ENCODE results near the gene RDH11. TPM values are rescaled to one million over a fixed set of nuclear protein-coding genes. Genes with fewer than 3 reads are reported as not detected.

Gene RDH11
- total and polyA plus RNA-seq, 2 donors (not counting 3 experiments of a cell fraction or from before 2014, with no cell fraction given) = 79.8 to 93.2 TPM

- no peaks in the 10 kb centered on the region for H3K36me3 ChIP-seq (ENCODE audit: control insufficient read depth in 2 of 2, extremely low read depth in 1 of 2, insufficient read depth in 2 of 2, low read length in 2 of 2)
- no TSS peak for BruUV-seq (replicated peaks)
- dilution Hi-C loops (cut with MboI; ENCODE audit: extremely low pct_ligation_motif_present, low sequenced_read_pairs) = no loop called here
- H3K27me3 ChIP-seq (ENCODE audit: control insufficient read depth in 2 of 2, insufficient read depth in 2 of 2, low read length in 2 of 2) = peaks cover 2 to 4% of the 10 kb centered on the region in 2 experiments
- no peaks in the 10 kb centered on the region for H4K20me1 ChIP-seq (replicated peaks; ENCODE audit: control insufficient read depth, extremely low read depth, insufficient read depth, low read length)
- H3K4me3 ChIP-seq (replicated peaks in 1 of 3; ENCODE audit: insufficient read depth in 1 of 3, low read depth in 1 of 3, low read length in 3 of 3) = no peak overlapping the region
- ChIA-PET CTCF (interaction anchor here (1.0 to 1.8 kb wide), 3 partner anchors 30 to 375 kb away, joined by 3 to 7 read pairs (median 5); partner anchors contain the start of gene ATP6V1D), POLR2A (no interaction called here)
- peak; percentile 62 for FAIRE-seq
- H3K9me3 ChIP-seq (replicated peaks; ENCODE audit: control insufficient read depth, insufficient read depth, low read length) = no peaks in the 10 kb centered on the region
- no peaks in the 10 kb centered on the region for H3K9me1 ChIP-seq (replicated peaks; ENCODE audit: control insufficient read depth, extremely low read depth, insufficient read depth, low read length)
- H3K79me2 ChIP-seq (ENCODE audit: control insufficient read depth, insufficient read depth, low read length) = no peaks in the 10 kb centered on the region
- H3K27ac ChIP-seq (ENCODE audit: insufficient read depth, low read depth, low read length) = no peak overlapping the region
- peak overlapping the region; percentile 79 for H2AFZ ChIP-seq (ENCODE audit: low read depth, low read length)
- TF ChIP-seq EZH2 (IDR thresholded peaks at IDR 0.05; ENCODE audit: borderline replicate concordance, low read depth, low read length, severe bottlenecking) = no peak
- TF ChIP-seq MAX (IDR thresholded peaks at IDR 0.05; ENCODE audit: insufficient read depth, insufficient read length) = no peak
- TF ChIP-seq POLR2A (IDR thresholded peaks at IDR 0.05; ENCODE audit: low read depth, low read length) = no peak
- no peak for TF ChIP-seq CTCF (IDR thresholded peaks at IDR 0.05; ENCODE audit: extremely low read depth in 1 of 2, insufficient read depth in 1 of 2, low read depth in 1 of 2, low read length in 2 of 2)
- peak overlapping the region; percentile 20 for H3K4me2 ChIP-seq (ENCODE audit: insufficient read depth, low read length)
- DNase-seq (ENCODE audit: low read depth, low spot score) = peak; percentile 24
- peaks cover 15% of the 10 kb centered on the region for H3K4me1 ChIP-seq (ENCODE audit: control insufficient read depth, extremely low read depth, insufficient read depth, low read length)
- no peak overlapping the region for H3K9ac ChIP-seq (replicated peaks; ENCODE audit: extremely low read depth, insufficient read depth, low read length)
- intact Hi-C loops (cut with micrococcal nuclease) = no loop called here
These were observed 39.1 kb upstream of the RDH11 start for GRCh38 chr14:67734675-67735074.

GRCh38 chr14:67733616-67734015 lies 38.1 kb upstream of the RDH11 start:
- H3K4me3 ChIP-seq (replicated peaks in 1 of 3; ENCODE audit: insufficient read depth in 1 of 3, low read depth in 1 of 3, low read length in 3 of 3) = no peak overlapping the region
- TF ChIP-seq CTCF (IDR thresholded peaks at IDR 0.05; ENCODE audit: extremely low read depth in 1 of 2, insufficient read depth in 1 of 2, low read depth in 1 of 2, low read length in 2 of 2) = no peak
- TF ChIP-seq POLR2AphosphoS5 (IDR thresholded peaks at IDR 0.05; ENCODE audit: insufficient read depth, low read depth, low read length) = no peak
- no peak for TF ChIP-seq MYC (IDR thresholded peaks at IDR 0.05; ENCODE audit: low read depth, low read length)
- no peak for TF ChIP-seq GATA2 (IDR thresholded peaks at IDR 0.05; ENCODE audit: insufficient read depth, insufficient read length, low read depth, low read length)
- TF ChIP-seq MAX (IDR thresholded peaks at IDR 0.05; ENCODE audit: insufficient read depth, insufficient read length) = no peak
- no peak for TF ChIP-seq EZH2 (IDR thresholded peaks at IDR 0.05; ENCODE audit: borderline replicate concordance, low read depth, low read length, severe bottlenecking)
- no peak for TF ChIP-seq POLR2A (IDR thresholded peaks at IDR 0.05; ENCODE audit: low read depth, low read length)
- no peak for TF ChIP-seq JUN (IDR thresholded peaks at IDR 0.05; ENCODE audit: borderline replicate concordance, insufficient read depth, insufficient read length, low read depth)
- no peak for TF ChIP-seq FOS (IDR thresholded peaks at IDR 0.05; ENCODE audit: borderline replicate concordance, insufficient read depth, low read length)
- ChIA-PET POLR2A (no interaction called here), CTCF (no interaction called here)
- dilution Hi-C loops (cut with MboI; ENCODE audit: extremely low pct_ligation_motif_present, low sequenced_read_pairs) = no loop called here
- H3K9me1 ChIP-seq (replicated peaks; ENCODE audit: control insufficient read depth, extremely low read depth, insufficient read depth, low read length) = no peaks in the 10 kb centered on the region
- FAIRE-seq (no peak), DNase-seq (ENCODE audit: low read depth, low spot score) (no peak)
- H3K9me3 ChIP-seq (replicated peaks; ENCODE audit: control insufficient read depth, insufficient read depth, low read length) = no peaks in the 10 kb centered on the region
- peaks cover 15% of the 10 kb centered on the region for H3K4me1 ChIP-seq (ENCODE audit: control insufficient read depth, extremely low read depth, insufficient read depth, low read length)
- no peaks in the 10 kb centered on the region for H3K36me3 ChIP-seq (ENCODE audit: control insufficient read depth in 2 of 2, extremely low read depth in 1 of 2, insufficient read depth in 2 of 2, low read length in 2 of 2)
- no peak overlapping the region for H3K4me2 ChIP-seq (ENCODE audit: insufficient read depth, low read length)
- H3K9ac ChIP-seq (replicated peaks; ENCODE audit: extremely low read depth, insufficient read depth, low read length) = no peak overlapping the region
- intact Hi-C loops (cut with micrococcal nuclease) = no loop called here
- H3K27ac ChIP-seq (ENCODE audit: insufficient read depth, low read depth, low read length) = no peak overlapping the region
- no peaks in the 10 kb centered on the region for H3K79me2 ChIP-seq (ENCODE audit: control insufficient read depth, insufficient read depth, low read length)
- H2AFZ ChIP-seq (ENCODE audit: low read depth, low read length) = no peak overlapping the region
- no TSS peak for BruUV-seq (replicated peaks)
- H3K27me3 ChIP-seq (ENCODE audit: control insufficient read depth in 2 of 2, insufficient read depth in 2 of 2, low read length in 2 of 2) = peaks cover 10 to 11% of the 10 kb centered on the region in 2 experiments
- H4K20me1 ChIP-seq (replicated peaks; ENCODE audit: control insufficient read depth, extremely low read depth, insufficient read depth, low read length) = no peaks in the 10 kb centered on the region

Measured in endothelial cell of umbilical vein (primary cell).